Hepatocyte (in vitro differentiated cells): ENCODE results near the gene PRSS57.

Experiments
- EZH2 ChIP-seq: fragments of 200-600 bp; sonication (generic); IDR thresholded peaks from 2 replicates; pipeline ENCODE4 v1.6.1; 2016; ENCODE audit warnings: antibody characterized with exemption, mild to moderate bottlenecking, borderline replicate concordance
- EZH2phosphoT487 ChIP-seq: fragments of 200-600 bp; sonication (generic); IDR thresholded peaks from one replicate; pipeline ENCODE4 v1.6.1; 2018; ENCODE audit warnings: antibody characterized with exemption, mild to moderate bottlenecking, low read depth, moderate library complexity; ENCODE audit not compliant: unreplicated experiment, severe bottlenecking
- TF ChIP-seq, protein P1 (sequence below): fragments of 200-600 bp; sonication (generic); IDR thresholded peaks from 2 replicates; pipeline ENCODE4 v1.5.1; 2016; ENCODE audit warnings: antibody characterized with exemption, mild to moderate bottlenecking; ENCODE audit not compliant: poor library complexity

DNA sequence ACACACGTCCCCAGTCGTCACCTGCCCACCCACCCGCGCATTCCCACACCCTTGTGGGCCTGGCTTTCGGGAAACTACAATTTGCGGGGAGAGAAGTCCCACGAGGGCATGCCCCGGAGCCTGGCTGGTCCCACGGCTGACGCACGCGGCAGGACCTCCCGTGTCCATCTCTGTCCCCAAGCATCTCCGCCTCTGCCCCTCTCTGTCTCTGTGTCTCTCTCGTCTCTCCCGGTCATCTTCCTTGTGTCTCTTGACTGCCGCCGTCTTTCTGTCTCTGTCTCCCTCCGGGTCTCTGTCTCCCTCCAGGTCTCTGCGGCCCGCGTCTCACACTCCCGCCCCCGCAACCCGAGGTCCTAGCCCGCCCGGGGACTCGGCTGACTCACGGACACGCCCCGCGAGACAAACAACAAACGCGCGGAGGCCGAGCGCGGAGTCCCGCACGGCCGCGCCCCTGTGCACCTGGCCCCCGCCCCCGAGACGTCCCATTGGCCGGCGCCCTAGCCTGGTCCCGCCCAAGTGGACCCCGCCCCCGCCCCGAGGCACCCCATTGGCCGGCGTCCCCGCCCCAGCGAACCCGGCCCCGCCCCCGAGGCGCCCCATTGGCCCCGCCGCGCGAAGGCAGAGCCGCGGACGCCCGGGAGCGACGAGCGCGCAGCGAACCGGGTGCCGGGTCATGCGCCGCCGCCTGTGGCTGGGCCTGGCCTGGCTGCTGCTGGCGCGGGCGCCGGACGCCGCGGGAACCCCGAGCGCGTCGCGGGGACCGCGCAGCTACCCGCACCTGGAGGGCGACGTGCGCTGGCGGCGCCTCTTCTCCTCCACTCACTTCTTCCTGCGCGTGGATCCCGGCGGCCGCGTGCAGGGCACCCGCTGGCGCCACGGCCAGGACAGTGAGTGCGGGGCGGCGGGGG, 55.7 kb downstream of the PRSS57 start, which contains the start of gene FGF22:
- TF ChIP-seq, protein P1, sequence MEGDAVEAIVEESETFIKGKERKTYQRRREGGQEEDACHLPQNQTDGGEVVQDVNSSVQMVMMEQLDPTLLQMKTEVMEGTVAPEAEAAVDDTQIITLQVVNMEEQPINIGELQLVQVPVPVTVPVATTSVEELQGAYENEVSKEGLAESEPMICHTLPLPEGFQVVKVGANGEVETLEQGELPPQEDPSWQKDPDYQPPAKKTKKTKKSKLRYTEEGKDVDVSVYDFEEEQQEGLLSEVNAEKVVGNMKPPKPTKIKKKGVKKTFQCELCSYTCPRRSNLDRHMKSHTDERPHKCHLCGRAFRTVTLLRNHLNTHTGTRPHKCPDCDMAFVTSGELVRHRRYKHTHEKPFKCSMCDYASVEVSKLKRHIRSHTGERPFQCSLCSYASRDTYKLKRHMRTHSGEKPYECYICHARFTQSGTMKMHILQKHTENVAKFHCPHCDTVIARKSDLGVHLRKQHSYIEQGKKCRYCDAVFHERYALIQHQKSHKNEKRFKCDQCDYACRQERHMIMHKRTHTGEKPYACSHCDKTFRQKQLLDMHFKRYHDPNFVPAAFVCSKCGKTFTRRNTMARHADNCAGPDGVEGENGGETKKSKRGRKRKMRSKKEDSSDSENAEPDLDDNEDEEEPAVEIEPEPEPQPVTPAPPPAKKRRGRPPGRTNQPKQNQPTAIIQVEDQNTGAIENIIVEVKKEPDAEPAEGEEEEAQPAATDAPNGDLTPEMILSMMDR, result no peak
- TF ChIP-seq EZH2phosphoT487 (no peak), EZH2 (no peak)
